ENCODE measurements around the gene TAGLN. TPM values are rescaled to one million over a fixed set of nuclear protein-coding genes. Genes with fewer than 3 reads are reported as not detected.

TAGLN gene
- total RNA-seq, 1 donor from 2014 or later: 465 TPM

GRCh38 chr11:117195258-117195657 is 3.9 kb upstream of the TAGLN start:
- Histone ChIP-seq H3K27ac (no peak overlapping the region), H3K36me3 (peaks cover 37% of the 10 kb centered on the region), H3K4me3 (no peak overlapping the region), H3K9me3 (no peaks in the 10 kb centered on the region), H3K4me1 (peaks cover 14% of the 10 kb centered on the region), H3K27me3 (no peaks in the 10 kb centered on the region)
- ATAC-seq: peak; percentile 27
- TF ChIP-seq CTCF (IDR thresholded peaks at IDR 0.05): no peak
- intact Hi-C loops (cut with DNase I): no loop called here
- no peak for DNase-seq

DNA sequence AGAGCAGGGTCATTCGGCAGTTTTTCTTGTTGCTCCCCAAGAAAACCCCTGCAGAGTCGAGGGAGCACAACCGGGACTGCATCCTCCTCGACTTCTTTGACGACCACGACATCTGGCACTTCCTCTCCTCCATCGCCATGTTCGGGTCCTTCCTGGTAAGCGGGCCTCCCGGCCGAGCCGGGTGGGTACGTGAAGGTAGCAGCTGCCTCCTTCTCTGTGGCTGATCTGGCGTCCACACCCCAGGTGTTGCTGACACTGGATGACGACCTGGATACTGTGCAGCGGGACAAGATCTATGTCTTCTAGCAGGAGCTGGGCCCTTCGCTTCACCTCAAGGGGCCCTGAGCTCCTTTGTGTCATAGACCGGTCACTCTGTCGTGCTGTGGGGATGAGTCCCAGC is 3.4 kb upstream of the TAGLN start:
- Histone ChIP-seq H3K36me3 (peaks cover 33% of the 10 kb centered on the region), H3K9me3 (no peaks in the 10 kb centered on the region), H3K4me1 (peaks cover 14% of the 10 kb centered on the region), H3K27ac (no peak overlapping the region), H3K27me3 (no peaks in the 10 kb centered on the region), H3K4me3 (no peak overlapping the region)
- no peak for TF ChIP-seq CTCF (IDR thresholded peaks at IDR 0.05)
- no peak for ATAC-seq
- intact Hi-C loops (cut with DNase I): no loop called here
- DNase-seq: no peak

GRCh38 chr11:117197006-117197405 is 2.2 kb upstream of the TAGLN start:
- DNase-seq: no peak
- TF ChIP-seq CTCF (IDR thresholded peaks at IDR 0.05): no peak
- Histone ChIP-seq H3K36me3 (peaks cover 25% of the 10 kb centered on the region), H3K27ac (peak overlapping the region; percentile 85), H3K9me3 (no peaks in the 10 kb centered on the region), H3K27me3 (no peaks in the 10 kb centered on the region), H3K4me3 (no peak overlapping the region), H3K4me1 (peaks cover 16% of the 10 kb centered on the region)
- ATAC-seq: no peak
- intact Hi-C loops (cut with DNase I): no loop called here

GRCh38 chr11:117197516-117198456 is 1.4 kb upstream of the TAGLN start:
- Histone ChIP-seq H3K9me3 (no peaks in the 10 kb centered on the region), H3K27ac (peak overlapping the region; percentile 85), H3K36me3 (peaks cover 17% of the 10 kb centered on the region), H3K27me3 (no peaks in the 10 kb centered on the region), H3K4me1 (peaks cover 18% of the 10 kb centered on the region), H3K4me3 (peak overlapping the region; percentile 48)
- ATAC-seq (peak; percentile 4), DNase-seq (no peak)
- peak; percentile 46 for TF ChIP-seq CTCF (IDR thresholded peaks at IDR 0.05)
- intact Hi-C loops (cut with DNase I): no loop called here

GRCh38 chr11:117198613-117199012 is 557 bp upstream of the TAGLN start:
- Histone ChIP-seq H3K4me3 (peak overlapping the region; percentile 48), H3K9me3 (no peaks in the 10 kb centered on the region), H3K36me3 (peaks cover 17% of the 10 kb centered on the region), H3K27me3 (no peaks in the 10 kb centered on the region), H3K27ac (peak overlapping the region; percentile 85), H3K4me1 (peaks cover 18% of the 10 kb centered on the region)
- intact Hi-C loops (cut with DNase I): no loop called here
- TF ChIP-seq CTCF (IDR thresholded peaks at IDR 0.05): no peak
- ATAC-seq (no peak), DNase-seq (no peak)
